Nephron progenitor cell (in vitro differentiated cells): Measurements from ENCODE around the gene KLHL3.

ENCODE experiments used
- DNase-seq: peaks from one replicate; pipeline ENCODE4 v3.0.0; 2021
- H3K27ac Mint-ChIP-seq: 2 replicates; pipeline ENCODE4 v1.8.0; 2021; ENCODE audit warnings: mild to moderate bottlenecking, moderate library complexity, mixed read lengths
- H3K27me3 Mint-ChIP-seq: 2 replicates; pipeline ENCODE4 v1.8.0; 2021; ENCODE audit warnings: mild to moderate bottlenecking, low read depth, mixed read lengths; ENCODE audit not compliant: poor library complexity
- H3K36me3 Mint-ChIP-seq: 2 replicates; pipeline ENCODE4 v1.8.0; 2021; ENCODE audit warnings: low read depth, mixed read lengths
- H3K4me1 Mint-ChIP-seq: 2 replicates; pipeline ENCODE4 v1.8.0; 2021; ENCODE audit warnings: mixed read lengths
- H3K4me3 Mint-ChIP-seq: 2 replicates; pipeline ENCODE4 v1.8.0; 2021; ENCODE audit warnings: mild to moderate bottlenecking, moderate library complexity, mixed read lengths
- H3K9me3 Mint-ChIP-seq: 2 replicates; pipeline ENCODE4 v1.8.0; 2021; ENCODE audit warnings: mild to moderate bottlenecking, moderate library complexity, mixed read lengths
- CTCF ChIP-seq: fragments of 200-600 bp; sonication (generic); IDR thresholded peaks from 2 replicates; pipeline ENCODE4 v1.5.0; 2021; ENCODE audit warnings: antibody characterized with exemption

KLHL3 gene

GRCh38 chr5:137584262-137584661 is 151.6 kb downstream of the KLHL3 start:
- TF ChIP-seq CTCF, result no peak
- Mint-ChIP-seq H3K27me3 (peaks cover 39% of the 10 kb centered on the region), H3K36me3 (no peaks in the 10 kb centered on the region), H3K4me3 (no peak overlapping the region), H3K27ac (no peak overlapping the region), H3K4me1 (peaks cover 12% of the 10 kb centered on the region), H3K9me3 (peaks cover 14% of the 10 kb centered on the region)
- DNase-seq, result no peak

DNA sequence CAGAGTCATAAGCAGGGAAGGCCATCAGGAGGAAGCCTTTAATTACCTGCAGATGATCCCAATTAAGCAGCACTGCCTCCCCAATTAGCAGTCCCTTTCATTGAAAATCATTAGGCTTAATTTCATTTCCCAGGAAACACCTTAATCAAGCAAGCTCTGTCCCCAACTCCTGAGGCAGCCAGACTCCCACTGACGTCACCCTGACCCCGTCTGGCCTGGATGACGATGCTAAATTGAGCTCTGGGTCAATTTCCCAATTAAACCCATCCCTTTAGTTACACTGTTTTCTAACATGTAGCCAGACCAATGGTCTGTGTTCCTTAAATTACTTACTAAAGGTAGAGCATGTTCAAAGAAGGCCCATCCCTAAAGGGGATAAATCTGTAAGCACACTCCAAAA is 152.8 kb downstream of the KLHL3 start:
- Mint-ChIP-seq H3K27me3 (peaks cover 28% of the 10 kb centered on the region), H3K4me1 (peaks cover 12% of the 10 kb centered on the region), H3K36me3 (no peaks in the 10 kb centered on the region), H3K27ac (no peak overlapping the region), H3K4me3 (no peak overlapping the region), H3K9me3 (peaks cover 14% of the 10 kb centered on the region)
- no peak for DNase-seq
- TF ChIP-seq CTCF, result no peak

DNA sequence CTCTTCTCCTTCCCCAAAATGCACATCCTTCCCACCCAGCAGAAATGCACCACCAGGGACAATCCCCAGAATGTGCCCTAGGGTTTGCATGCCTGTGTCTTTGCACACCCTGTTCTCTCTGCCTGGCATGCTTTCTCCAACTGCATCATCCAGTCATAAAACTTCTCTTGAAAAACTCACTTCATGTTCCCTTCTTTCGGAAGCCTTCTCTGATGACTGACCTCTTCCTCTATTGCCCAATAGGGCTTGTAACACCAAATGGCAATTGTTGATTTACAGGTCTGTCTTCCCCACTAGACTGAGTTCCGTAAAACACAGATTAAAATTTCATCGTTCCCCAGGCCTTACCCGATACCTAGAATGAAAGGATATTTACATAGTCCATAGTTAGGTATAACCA is 153.7 kb downstream of the KLHL3 start:
- Mint-ChIP-seq H3K9me3 (peaks cover 14% of the 10 kb centered on the region), H3K4me3 (no peak overlapping the region), H3K27ac (no peak overlapping the region), H3K27me3 (peaks cover 20% of the 10 kb centered on the region), H3K4me1 (peaks cover 12% of the 10 kb centered on the region), H3K36me3 (no peaks in the 10 kb centered on the region)
- no peak for DNase-seq
- no peak for TF ChIP-seq CTCF

- no peak overlapping the region for H3K27ac Mint-ChIP-seq
- peaks cover 14% of the 10 kb centered on the region for H3K9me3 Mint-ChIP-seq
- DNase-seq, result no peak
- peaks cover 12% of the 10 kb centered on the region for H3K4me1 Mint-ChIP-seq
- TF ChIP-seq CTCF, result no peak
- H3K36me3 Mint-ChIP-seq, result no peaks in the 10 kb centered on the region
- H3K27me3 Mint-ChIP-seq, result peaks cover 15% of the 10 kb centered on the region
- H3K4me3 Mint-ChIP-seq, result no peak overlapping the region
Measured at GRCh38 chr5:137581776-137582175, 154.1 kb downstream of the KLHL3 start.

GRCh38 chr5:137580030-137580429 is 155.9 kb downstream of the KLHL3 start:
- Mint-ChIP-seq H3K4me1 (peaks cover 12% of the 10 kb centered on the region), H3K36me3 (no peaks in the 10 kb centered on the region), H3K27ac (no peak overlapping the region), H3K9me3 (peaks cover 10% of the 10 kb centered on the region), H3K4me3 (no peak overlapping the region), H3K27me3 (peaks cover 19% of the 10 kb centered on the region)
- DNase-seq, result no peak
- TF ChIP-seq CTCF, result no peak

- Mint-ChIP-seq H3K4me3 (no peak overlapping the region), H3K36me3 (no peaks in the 10 kb centered on the region), H3K4me1 (no peaks in the 10 kb centered on the region), H3K27ac (no peak overlapping the region), H3K27me3 (peaks cover 29% of the 10 kb centered on the region), H3K9me3 (peaks cover 9% of the 10 kb centered on the region)
- DNase-seq, result no peak
- TF ChIP-seq CTCF, result no peak
Measured at GRCh38 chr5:137575847-137576246, 160.0 kb downstream of the KLHL3 start.
